Right renal pelvis (tissue), 4 donors: ENCODE measurements around the gene AP5M1. TPM values are rescaled to one million over a fixed set of nuclear protein-coding genes. Genes with fewer than 3 reads are reported as not detected.

Experiments used
- polyA plus RNA-seq, 4 donors: library from polyadenylated mRNA; unstranded; fragments of 120-200 nt; gene quantifications; one replicate each; pipeline ENCODE4 v1.2.1, GENCODE V29; 2013; ENCODE audit not compliant: insufficient read length in 4 of 4

The AP5M1 gene
- polyA plus RNA-seq, 4 donors = 49.9 to 65.6 (median 64.4) TPM

Other genes with a start within 250 kb of the AP5M1 start
- 10 to 100 TPM; 64.2 to 93.5 (median 82.8) TPM for gene EXOC5, start 66 bp upstream of the AP5M1 start, polyA plus RNA-seq
- gene NAA30, start 121.6 kb downstream of the AP5M1 start, polyA plus RNA-seq = 10 to 100 TPM; 28.8 to 35.4 (median 32.8) TPM
- gene CCDC198, start 224.9 kb downstream of the AP5M1 start, polyA plus RNA-seq = 100 to 1,000 TPM; 183 to 345 (median 202) TPM